ENCODE results near the gene CCDC40. TPM values are rescaled to one million over a fixed set of nuclear protein-coding genes. Genes with fewer than 3 reads are reported as not detected.
"Not testable (repeated sequence)": the region's sequence is repeated elsewhere in the genome, so short reads cannot be mapped to it uniquely, and the experiment has no call there.

Gene CCDC40
- total RNA-seq, 1 experiment from 2014 or later, result 11.3 TPM

DNA sequence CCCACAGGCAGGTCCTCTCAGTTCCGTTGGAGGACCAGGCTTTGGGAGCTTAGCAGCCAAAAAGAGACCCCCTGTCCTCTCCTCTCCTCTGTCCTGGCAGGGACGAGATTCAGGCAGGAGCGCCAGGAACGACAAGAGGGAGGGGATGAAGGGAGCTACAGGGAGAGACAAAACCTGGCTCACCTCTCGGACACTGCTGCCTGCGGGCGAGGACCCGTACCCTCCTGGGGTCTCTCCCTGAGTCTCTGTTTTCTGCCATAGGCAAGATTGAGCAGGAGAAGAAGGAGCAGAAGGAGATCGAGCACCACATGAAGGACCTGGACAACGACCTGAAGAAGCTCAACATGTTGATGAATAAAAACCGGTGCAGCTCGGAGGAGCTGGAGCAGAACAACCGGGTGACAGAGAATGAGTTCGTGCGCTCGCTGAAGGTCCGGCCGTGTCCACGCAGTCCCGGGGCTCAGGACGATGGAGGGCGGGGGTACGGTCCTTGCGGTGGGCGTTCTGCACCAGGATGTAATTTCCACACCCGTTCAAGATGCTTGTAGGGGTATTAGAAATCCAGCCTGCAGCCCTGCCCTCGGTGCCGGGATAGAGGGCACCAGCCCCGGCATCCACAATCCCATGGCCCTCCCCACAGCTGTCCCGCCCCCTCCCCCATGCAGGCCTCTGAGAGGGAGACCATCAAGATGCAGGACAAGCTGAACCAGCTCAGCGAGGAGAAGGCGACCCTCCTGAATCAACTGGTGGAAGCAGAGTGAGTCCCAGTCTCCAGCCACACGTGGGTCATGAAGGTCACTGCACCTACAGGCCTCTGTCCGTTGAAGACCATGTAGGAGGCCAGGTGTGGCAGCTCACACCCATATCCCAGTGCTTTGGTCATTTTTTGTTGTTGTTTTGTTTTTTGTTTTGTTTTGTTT, 51.2 kb downstream of the CCDC40 start:
- Histone ChIP-seq H3K27ac (no peak overlapping the region), H3K9me3 (replicated peaks) (no peaks in the 10 kb centered on the region), H3K4me1 (peaks cover 6% of the 10 kb centered on the region; the same call in 1 of the 2 replicates), H3K27me3 (peaks cover 9% of the 10 kb centered on the region), H3K36me3 (no peaks in the 10 kb centered on the region), H3K4me3 (no peak overlapping the region)
- DNase-seq, result no peak

DNA sequence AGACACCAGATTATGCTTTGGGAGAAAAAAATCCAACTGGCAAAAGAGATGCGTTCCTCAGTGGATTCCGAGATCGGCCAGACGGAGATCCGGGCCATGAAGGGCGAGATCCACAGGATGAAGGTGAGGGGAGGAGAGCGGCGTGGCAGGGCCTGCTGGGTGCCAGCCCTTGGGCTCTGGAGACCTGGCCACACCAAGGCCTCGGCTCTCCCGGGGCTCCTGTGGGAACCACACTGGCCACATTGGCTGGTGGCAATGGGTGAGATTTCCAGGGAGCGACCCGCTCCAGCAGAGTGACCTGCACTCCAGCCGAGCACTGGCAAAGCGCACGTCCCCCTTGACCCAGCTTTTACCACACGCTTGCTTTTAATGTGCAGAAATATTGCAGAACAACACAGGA, 53.3 kb downstream of the CCDC40 start:
- Histone ChIP-seq H3K36me3 (no peaks in the 10 kb centered on the region), H3K4me1 (no peaks in the 10 kb centered on the region), H3K27ac (no peak overlapping the region), H3K9me3 (replicated peaks) (no peaks in the 10 kb centered on the region), H3K27me3 (no peaks in the 10 kb centered on the region), H3K4me3 (no peak overlapping the region)
- DNase-seq, result no peak

DNA sequence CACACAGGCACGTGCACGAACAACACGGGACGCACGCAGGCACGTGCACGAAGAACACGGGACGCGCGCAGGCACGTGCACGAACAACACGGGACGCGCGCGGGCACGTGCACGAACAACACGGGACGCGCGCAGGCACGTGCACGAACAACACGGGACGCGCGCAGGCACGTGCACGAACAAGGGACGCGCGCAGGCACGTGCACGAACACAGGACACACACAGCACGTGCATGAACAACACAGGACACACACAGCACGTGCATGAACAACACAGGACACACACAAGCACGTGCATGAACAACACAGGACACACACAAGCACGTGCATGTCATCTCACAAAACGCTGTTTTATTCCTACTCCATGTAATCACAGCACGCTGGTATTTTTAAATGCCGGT, 53.7 kb downstream of the CCDC40 start:
- H3K9me3 ChIP-seq (replicated peaks); DNase-seq; H3K4me3 ChIP-seq; H3K27me3 ChIP-seq; H3K4me1 ChIP-seq; H3K36me3 ChIP-seq; H3K27ac ChIP-seq: not testable (repeated sequence)

DNA sequence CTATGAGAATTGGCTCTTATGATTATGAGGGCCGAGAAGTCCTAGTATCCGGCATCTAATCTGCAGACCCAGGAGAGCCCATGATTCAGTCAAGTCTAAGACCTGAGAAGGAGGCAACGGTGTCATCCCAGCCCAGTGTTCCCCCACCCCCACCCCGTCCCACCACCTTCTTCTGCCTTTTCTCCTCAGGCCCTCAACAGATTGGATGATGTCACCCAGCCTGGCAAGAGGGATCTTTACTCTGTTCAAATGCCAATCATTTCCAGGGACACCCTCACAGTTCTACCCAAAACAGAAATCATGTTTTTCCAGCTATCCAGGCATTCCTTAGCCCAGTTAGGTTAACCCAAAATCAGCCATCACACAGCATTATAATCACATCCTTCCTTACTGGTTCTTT, 54.9 kb downstream of the CCDC40 start:
- peaks cover 6% of the 10 kb centered on the region for H3K4me1 ChIP-seq
- no peaks in the 10 kb centered on the region for H3K9me3 ChIP-seq (replicated peaks)
- no peak overlapping the region for H3K27ac ChIP-seq
- no peak overlapping the region for H3K4me3 ChIP-seq
- DNase-seq, result no peak
- H3K27me3 ChIP-seq, result no peaks in the 10 kb centered on the region
- H3K36me3 ChIP-seq, result no peaks in the 10 kb centered on the region

GRCh38 chr17:80092959-80093358, 56.5 kb downstream of the CCDC40 start:
- H3K36me3 ChIP-seq, result no peaks in the 10 kb centered on the region
- H3K4me3 ChIP-seq, result no peak overlapping the region
- no peak overlapping the region for H3K27ac ChIP-seq
- peaks cover 21% of the 10 kb centered on the region for H3K4me1 ChIP-seq
- H3K9me3 ChIP-seq (replicated peaks), result no peaks in the 10 kb centered on the region
- no peaks in the 10 kb centered on the region for H3K27me3 ChIP-seq
- no peak for DNase-seq

- no peaks in the 10 kb centered on the region for H3K36me3 ChIP-seq
- no peaks in the 10 kb centered on the region for H3K27me3 ChIP-seq
- no peaks in the 10 kb centered on the region for H3K9me3 ChIP-seq (replicated peaks)
- H3K27ac ChIP-seq, result no peak overlapping the region
- DNase-seq, result no peak
- H3K4me1 ChIP-seq, result peaks cover 28% of the 10 kb centered on the region
- H3K4me3 ChIP-seq, result no peak overlapping the region
These were observed 58.8 kb downstream of the CCDC40 start for GRCh38 chr17:80095038-80095843.

- Histone ChIP-seq H3K36me3 (no peaks in the 10 kb centered on the region), H3K27ac (peak overlapping the region; percentile 100), H3K9me3 (replicated peaks) (no peaks in the 10 kb centered on the region), H3K4me1 (peaks cover 31% of the 10 kb centered on the region), H3K27me3 (no peaks in the 10 kb centered on the region), H3K4me3 (no peak overlapping the region)
- DNase-seq, result no peak
These were observed 59.5 kb downstream of the CCDC40 start for GRCh38 chr17:80095844-80096475.

DNA sequence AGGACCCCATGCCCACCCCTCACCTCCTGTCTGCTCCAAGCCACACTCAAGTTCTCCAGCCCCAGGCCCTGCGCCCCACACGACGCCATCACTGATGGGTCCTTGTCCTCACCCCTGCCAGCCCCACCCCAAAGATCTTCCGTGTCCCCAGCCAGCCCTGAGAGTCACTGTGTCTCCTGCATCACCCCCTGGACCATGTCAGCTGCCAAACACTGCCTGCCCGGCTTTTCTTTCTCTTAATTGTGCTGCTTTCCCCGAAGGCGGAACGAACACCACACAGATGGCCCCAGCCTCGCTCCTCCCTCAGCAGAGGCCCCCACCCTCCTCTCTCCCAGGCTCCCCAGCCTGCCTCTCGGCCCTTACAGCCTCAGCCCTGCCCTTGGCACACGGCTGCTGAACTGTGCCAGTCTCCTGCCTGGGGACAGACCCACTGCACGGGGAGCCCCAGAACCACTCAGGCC, 60.1 kb downstream of the CCDC40 start:
- Histone ChIP-seq H3K27ac (peak overlapping the region; percentile 100), H3K27me3 (no peaks in the 10 kb centered on the region), H3K9me3 (replicated peaks) (no peaks in the 10 kb centered on the region), H3K36me3 (no peaks in the 10 kb centered on the region), H3K4me3 (peak overlapping the region; percentile 39), H3K4me1 (peaks cover 31% of the 10 kb centered on the region)
- peak; percentile 93 to 95 for DNase-seq

GRCh38 chr17:80097127-80097621, 60.7 kb downstream of the CCDC40 start:
- Histone ChIP-seq H3K4me1 (peaks cover 34% of the 10 kb centered on the region), H3K27ac (peak overlapping the region; percentile 100), H3K4me3 (peak overlapping the region; percentile 39), H3K27me3 (no peaks in the 10 kb centered on the region), H3K36me3 (no peaks in the 10 kb centered on the region), H3K9me3 (replicated peaks) (no peaks in the 10 kb centered on the region)
- DNase-seq, result peak; percentile 95 to 97

- Histone ChIP-seq H3K9me3 (replicated peaks) (no peaks in the 10 kb centered on the region), H3K4me3 (peak overlapping the region; percentile 39; the same call in 1 of the 2 replicates), H3K36me3 (no peaks in the 10 kb centered on the region), H3K27ac (peak overlapping the region; percentile 100), H3K27me3 (no peaks in the 10 kb centered on the region), H3K4me1 (peaks cover 39% of the 10 kb centered on the region)
- peak in 1 of 2 experiments; percentile 50 for DNase-seq
These were observed 61.6 kb downstream of the CCDC40 start for GRCh38 chr17:80097844-80098691.

- no peak overlapping the region for H3K27ac ChIP-seq
- no peaks in the 10 kb centered on the region for H3K27me3 ChIP-seq
- DNase-seq, result no peak
- H3K4me1 ChIP-seq, result peaks cover 39% of the 10 kb centered on the region
- H3K36me3 ChIP-seq, result no peaks in the 10 kb centered on the region
- H3K9me3 ChIP-seq (replicated peaks), result no peaks in the 10 kb centered on the region
- H3K4me3 ChIP-seq, result no peak overlapping the region
These were observed 63.0 kb downstream of the CCDC40 start for GRCh38 chr17:80099291-80100034.

- no peaks in the 10 kb centered on the region for H3K27me3 ChIP-seq
- DNase-seq, result no peak
- H3K9me3 ChIP-seq (replicated peaks), result no peaks in the 10 kb centered on the region
- H3K36me3 ChIP-seq, result no peaks in the 10 kb centered on the region
- H3K4me1 ChIP-seq, result peaks cover 39% of the 10 kb centered on the region
- no peak overlapping the region for H3K27ac ChIP-seq
- no peak overlapping the region for H3K4me3 ChIP-seq
These were observed 63.5 kb downstream of the CCDC40 start for GRCh38 chr17:80100035-80100323.

Data from SJCRH30 (cell line).